Sigmoid colon (tissue), 7 donors: ENCODE measurements around the gene RAB1B. TPM values are rescaled to one million over a fixed set of nuclear protein-coding genes. Genes with fewer than 3 reads are reported as not detected.

ENCODE experiments used
- DNase-seq: peaks from one replicate; pipeline ENCODE4 v3.0.0-alpha.2; 2019
- H3K27ac ChIP-seq, 4 donors: fragments of 200-600 bp; sonication (generic); one replicate each; pipeline ENCODE4 v1.5.1; 2016 to 2019; ENCODE audit warnings: mild to moderate bottlenecking in 1 of 4
- H3K27me3 ChIP-seq, 3 donors: fragments of 200-600 bp; sonication (generic); one replicate each; pipeline ENCODE4 v1.5.1; 2019; ENCODE audit warnings: mild to moderate bottlenecking in 1 of 3
- H3K36me3 ChIP-seq, 4 donors: fragments of 200-600 bp; sonication (generic); one replicate each; pipeline ENCODE4 v1.5.1; 2016 to 2019
- H3K4me1 ChIP-seq, 4 donors: fragments of 200-600 bp; sonication (generic); one replicate each; pipeline ENCODE4 v1.5.1; 2017 to 2019
- H3K4me3 ChIP-seq, 4 donors: fragments of 200-600 bp; sonication (generic); one replicate each; pipeline ENCODE4 v1.5.1; 2017 to 2019; ENCODE audit warnings: mild to moderate bottlenecking in 2 of 4, moderate library complexity in 1 of 4
- H3K9me3 ChIP-seq, 4 donors: fragments of 200-600 bp in 3 of 4; sonication (generic) in 3 of 4; one replicate each; pipeline versions ENCODE4 v1.5.1 to v1.6.1; 2013 to 2019
- CTCF ChIP-seq, 4 experiments: fragments of 450-650 bp in 3 of 4; fragments of 200-600 bp in 1 of 4; IDR thresholded peaks; one replicate each; pipeline ENCODE4 v1.5.1; 2016 to 2019; ENCODE audit warnings: antibody characterized with exemption in 4 of 4, mild to moderate bottlenecking in 3 of 4, moderate library complexity in 2 of 4
- EP300 ChIP-seq, 4 donors: sonication (generic); formaldehyde crosslinking; IDR thresholded peaks; one replicate each; pipeline ENCODE4 v1.6.1; 2017; ENCODE audit warnings: antibody characterized with exemption in 4 of 4
- POLR2A ChIP-seq, 2 donors: fragments of 450-650 bp; IDR thresholded peaks; one replicate each; pipeline ENCODE4 v1.6.1; 2016; ENCODE audit warnings: antibody characterized with exemption in 2 of 2, mild to moderate bottlenecking in 2 of 2, moderate library complexity in 2 of 2
- POLR2AphosphoS5 ChIP-seq, 4 donors: sonication (generic); formaldehyde crosslinking; IDR thresholded peaks; one replicate each; pipeline ENCODE4 v1.6.1; 2017; ENCODE audit warnings: antibody characterized with exemption in 4 of 4
- WGBS, 2 donors: extraction: QIAGEN DNeasy Blood & Tissue Kit; methylation state at CpG; one replicate each; pipeline ENCODE4 v1.1.7; 2013; 5-methylcytosine and 5-hydroxymethylcytosine counted together
- intact Hi-C: fragments of 100-400 bp; cut with DNase I; formaldehyde crosslinking; loops from one replicate; pipeline ENCODE4 v1.15.1; 2023
- polyA plus RNA-seq, 3 donors: library from polyadenylated mRNA; stranded (reverse); fragments of 200-250 nt; gene quantifications; one replicate each; pipeline ENCODE4 v1.2.3, GENCODE V29; 2013
- total RNA-seq, 4 donors: library from RNA; depleted of rRNA; stranded (reverse); fragments of >200 nt; gene quantifications; one replicate each; pipeline ENCODE4 v1.1.0, GENCODE V29; 2016
- donor health status: healthy with polysubstance abuse.
- donor health status: Bipolar disorder and iron deficiency.
- donor health status: healthy.

RAB1B gene
- total RNA-seq (10 to 100 TPM; 65.4 to 93.7 (median 77.3) TPM), polyA plus RNA-seq (100 to 1,000 TPM; 196 to 286 (median 243) TPM)

GRCh38 chr11:66268244-66268951 lies at the start of gene RAB1B:
TSS of gene RAB1B (plus strand) at chr11:66268639. CDS start at chr11:66268680, 41 bp downstream.
- peak; percentile 95 to 97 (median 96) for TF ChIP-seq POLR2AphosphoS5 (IDR thresholded peaks at IDR 0.05)
- TF ChIP-seq POLR2A (IDR thresholded peaks at IDR 0.05), result peak; percentile 59 to 81
- TF ChIP-seq EP300 (IDR thresholded peaks at IDR 0.05), result no peak
- no peak for TF ChIP-seq CTCF (IDR thresholded peaks at IDR 0.05)
- H3K9me3 ChIP-seq, result no peaks in the 10 kb centered on the region
- intact Hi-C loops, result no loop called here
- peaks cover 17 to 45% (median 28%) of the 10 kb centered on the region in 4 donors for H3K36me3 ChIP-seq
- peaks cover 0 to 35% (median 30%) of the 10 kb centered on the region in 4 donors for H3K4me1 ChIP-seq
- H3K27me3 ChIP-seq, result no peaks in the 10 kb centered on the region
- peak within 1 kb of the TSS; percentile 96 to 99 (median 97) for H3K27ac ChIP-seq
- DNase-seq, result peak; percentile 100
- WGBS, 2 donors, result 0% methylated on average over 64 of the region's 64 CpGs
- H3K4me3 ChIP-seq, result peak within 1 kb of the TSS; percentile 73 to 94 (median 84)

- Histone ChIP-seq H3K4me1 (no peaks in the 10 kb centered on the region), H3K27me3 (no peaks in the 10 kb centered on the region), H3K36me3 (peaks cover 13 to 63% (median 34%) of the 10 kb centered on the region in 4 donors), H3K27ac (no peak overlapping the region), H3K4me3 (no peak overlapping the region), H3K9me3 (no peaks in the 10 kb centered on the region)
- TF ChIP-seq POLR2AphosphoS5 (IDR thresholded peaks at IDR 0.05) (no peak), CTCF (IDR thresholded peaks at IDR 0.05) (no peak), POLR2A (IDR thresholded peaks at IDR 0.05) (no peak), EP300 (IDR thresholded peaks at IDR 0.05) (no peak)
- intact Hi-C loops, result no loop called here
- peak; percentile 25 for DNase-seq
- 96 to 97% methylated on average over 18 of the region's 18 CpGs for WGBS, 2 donors
These were observed 49.4 kb upstream of the RAB1B start for GRCh38 chr11:66218846-66219620.

DNA sequence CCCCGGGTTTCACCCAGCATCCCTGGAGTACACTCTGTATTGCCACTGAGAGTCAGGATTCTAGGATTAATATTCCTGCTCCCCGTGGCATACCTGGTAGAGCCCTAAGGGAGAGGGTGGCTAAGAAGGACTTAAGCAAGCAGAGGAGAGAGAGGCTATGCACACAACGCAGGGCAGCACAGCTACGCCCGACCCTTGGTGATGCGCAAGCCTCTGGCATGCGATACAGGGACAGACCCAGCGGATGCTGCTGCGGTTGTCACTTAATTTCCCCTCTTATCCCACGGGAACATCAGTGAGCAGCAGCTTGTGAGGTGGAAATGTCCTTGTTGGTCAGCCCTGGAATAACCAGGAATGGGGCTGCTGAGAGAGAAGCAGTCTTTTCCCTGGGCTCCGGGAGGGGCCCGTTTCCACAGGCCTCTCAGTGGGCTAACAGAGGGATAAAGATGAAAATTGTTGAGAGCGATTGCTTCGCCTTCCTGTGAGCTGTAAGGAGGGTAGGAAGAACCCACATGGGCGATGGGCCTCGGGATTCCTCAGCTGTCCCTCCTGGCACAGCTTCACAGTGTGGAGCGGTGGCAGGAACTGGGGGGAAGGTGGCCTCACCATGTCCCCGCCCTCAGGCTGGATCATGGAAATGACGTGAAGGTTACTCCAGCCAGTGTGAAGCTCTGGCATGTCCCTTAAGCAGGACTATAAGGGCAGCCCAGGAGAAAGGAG lies 48.4 kb upstream of the RAB1B start:
- TF ChIP-seq CTCF (IDR thresholded peaks at IDR 0.05) (no peak), POLR2AphosphoS5 (IDR thresholded peaks at IDR 0.05) (no peak), EP300 (IDR thresholded peaks at IDR 0.05) (no peak), POLR2A (IDR thresholded peaks at IDR 0.05) (no peak)
- peaks cover 13 to 69% (median 36%) of the 10 kb centered on the region in 4 donors for H3K36me3 ChIP-seq
- intact Hi-C loops, result no loop called here
- no peaks in the 10 kb centered on the region for H3K4me1 ChIP-seq
- peak; percentile 58 for DNase-seq
- no peaks in the 10 kb centered on the region for H3K27me3 ChIP-seq
- H3K27ac ChIP-seq, result no peak overlapping the region
- 93 to 95% methylated on average over 19 of the region's 19 CpGs for WGBS, 2 donors
- H3K9me3 ChIP-seq, result no peaks in the 10 kb centered on the region
- no peak overlapping the region for H3K4me3 ChIP-seq

DNA sequence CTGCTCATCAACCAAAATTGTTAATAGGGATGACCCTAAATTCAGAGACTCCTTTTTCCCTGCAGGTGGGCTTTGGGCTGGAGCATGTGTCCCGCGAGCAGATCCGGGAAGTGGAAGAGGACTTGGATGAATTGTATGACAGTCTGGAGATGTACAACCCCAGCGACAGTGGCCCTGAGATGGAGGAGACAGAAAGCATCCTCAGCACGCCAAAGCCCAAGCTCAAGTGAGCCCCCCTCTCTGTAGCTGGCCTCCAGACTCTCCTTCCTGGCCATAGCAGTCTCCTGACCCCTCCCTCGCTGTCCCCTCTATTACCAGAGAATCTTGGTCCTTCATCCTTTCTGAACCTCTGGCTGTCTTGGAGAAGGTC lies 47.9 kb upstream of the RAB1B start:
- Histone ChIP-seq H3K27me3 (no peaks in the 10 kb centered on the region), H3K36me3 (peaks cover 13 to 66% (median 36%) of the 10 kb centered on the region in 4 donors), H3K4me1 (no peaks in the 10 kb centered on the region), H3K9me3 (no peaks in the 10 kb centered on the region), H3K4me3 (no peak overlapping the region), H3K27ac (no peak overlapping the region)
- no peak for TF ChIP-seq POLR2A (IDR thresholded peaks at IDR 0.05)
- TF ChIP-seq CTCF (IDR thresholded peaks at IDR 0.05), result no peak
- WGBS, 2 donors, result 94 to 96% methylated on average over 6 of the region's 6 CpGs
- intact Hi-C loops, result no loop called here
- DNase-seq, result peak; percentile 44
